Measurements from ENCODE around the gene SPEF2.

- no peak for TF ChIP-seq CTCF (IDR thresholded peaks at IDR 0.05; ENCODE audit: insufficient read depth, low read depth, low read length)
- no peak for TF ChIP-seq EZH2 (IDR thresholded peaks at IDR 0.05; ENCODE audit: insufficient read depth, low read length)
Observed at GRCh38 chr5:35735718-35736117, 118.1 kb downstream of the SPEF2 start.

All from astrocyte (in vitro differentiated cells and primary cell).